HG03558 (cell line): ENCODE measurements around the gene FAM180A.
"Not testable (repeated sequence)": the region's sequence is repeated elsewhere in the genome, so short reads cannot be mapped to it uniquely, and the experiment has no call there.

Experiments
- ATAC-seq: cut with Tn5 transposase; IDR thresholded peaks from one replicate; pipeline ENCODE4 v1.9.1; 2021; ENCODE audit warnings: moderate number of reproducible peaks; ENCODE audit not compliant: unreplicated experiment; ENCODE audit errors: extremely low read depth

The FAM180A gene

GRCh38 chr7:135716677-135717238 is 31.9 kb downstream of the FAM180A start:
- no peak for ATAC-seq

GRCh38 chr7:135715673-135716072 is 32.9 kb downstream of the FAM180A start:
- ATAC-seq: no peak

- no peak for ATAC-seq
Measured at GRCh38 chr7:135715055-135715522, 33.5 kb downstream of the FAM180A start.

GRCh38 chr7:135714534-135715009 is 34.0 kb downstream of the FAM180A start:
- ATAC-seq: no peak

- no peak for ATAC-seq
Measured at GRCh38 chr7:135713836-135714470, 34.7 kb downstream of the FAM180A start.

GRCh38 chr7:135712796-135713195 is 35.8 kb downstream of the FAM180A start:
- ATAC-seq: no peak

- ATAC-seq: no peak
Measured at GRCh38 chr7:135712182-135712782, 36.3 kb downstream of the FAM180A start.

- ATAC-seq: no peak
Measured at GRCh38 chr7:135711139-135711469, 37.5 kb downstream of the FAM180A start.

- ATAC-seq: no peak
Measured at GRCh38 chr7:135710417-135711138, 38.0 kb downstream of the FAM180A start.

GRCh38 chr7:135709508-135709907 is 39.1 kb downstream of the FAM180A start:
- no peak for ATAC-seq

GRCh38 chr7:135708041-135708440 is 40.6 kb downstream of the FAM180A start:
- ATAC-seq: no peak

- ATAC-seq: no peak
Measured at GRCh38 chr7:135707570-135707966, 41.0 kb downstream of the FAM180A start.

GRCh38 chr7:135706858-135707569 is 41.6 kb downstream of the FAM180A start:
- no peak for ATAC-seq

- no peak for ATAC-seq
Measured at GRCh38 chr7:135706038-135706742, 42.4 kb downstream of the FAM180A start.

- ATAC-seq: no peak
Measured at GRCh38 chr7:135704698-135705097, 43.9 kb downstream of the FAM180A start.

- no peak for ATAC-seq
Measured at GRCh38 chr7:135704074-135704473, 44.5 kb downstream of the FAM180A start.

GRCh38 chr7:135697276-135698049 is 51.1 kb downstream of the FAM180A start:
- no peak for ATAC-seq

GRCh38 chr7:135693558-135693957 is 55.1 kb downstream of the FAM180A start:
- no peak for ATAC-seq

GRCh38 chr7:135692606-135693005 is 56.0 kb downstream of the FAM180A start:
- not testable (repeated sequence) for ATAC-seq
